PC-9 (cell line): ENCODE data around the gene C1orf87.

Experiments
- EZH2 ChIP-seq: fragments of 200-600 bp; sonication (generic); IDR thresholded peaks from 2 replicates; pipeline ENCODE4 v1.8.0; 2017; ENCODE audit warnings: antibody characterized with exemption, low read depth
- TF ChIP-seq, protein P1 (sequence below): fragments of 200-600 bp; sonication (generic); conservative IDR thresholded peaks from 2 replicates; pipeline ENCODE4 v1.6.1; 2017; ENCODE audit warnings: mixed run types, antibody characterized with exemption, mild to moderate bottlenecking, moderate library complexity

GRCh38 chr1:60101516-60101915 lies 27.9 kb upstream of the C1orf87 start:
- TF ChIP-seq, protein P1, sequence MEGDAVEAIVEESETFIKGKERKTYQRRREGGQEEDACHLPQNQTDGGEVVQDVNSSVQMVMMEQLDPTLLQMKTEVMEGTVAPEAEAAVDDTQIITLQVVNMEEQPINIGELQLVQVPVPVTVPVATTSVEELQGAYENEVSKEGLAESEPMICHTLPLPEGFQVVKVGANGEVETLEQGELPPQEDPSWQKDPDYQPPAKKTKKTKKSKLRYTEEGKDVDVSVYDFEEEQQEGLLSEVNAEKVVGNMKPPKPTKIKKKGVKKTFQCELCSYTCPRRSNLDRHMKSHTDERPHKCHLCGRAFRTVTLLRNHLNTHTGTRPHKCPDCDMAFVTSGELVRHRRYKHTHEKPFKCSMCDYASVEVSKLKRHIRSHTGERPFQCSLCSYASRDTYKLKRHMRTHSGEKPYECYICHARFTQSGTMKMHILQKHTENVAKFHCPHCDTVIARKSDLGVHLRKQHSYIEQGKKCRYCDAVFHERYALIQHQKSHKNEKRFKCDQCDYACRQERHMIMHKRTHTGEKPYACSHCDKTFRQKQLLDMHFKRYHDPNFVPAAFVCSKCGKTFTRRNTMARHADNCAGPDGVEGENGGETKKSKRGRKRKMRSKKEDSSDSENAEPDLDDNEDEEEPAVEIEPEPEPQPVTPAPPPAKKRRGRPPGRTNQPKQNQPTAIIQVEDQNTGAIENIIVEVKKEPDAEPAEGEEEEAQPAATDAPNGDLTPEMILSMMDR, result no peak
- no peak for TF ChIP-seq EZH2
